HepG2 (cell line): Measurements from ENCODE around the gene ACACB. TPM values are rescaled to one million over a fixed set of nuclear protein-coding genes. Genes with fewer than 3 reads are reported as not detected.

Experiments used
- ATAC-seq: fragments of 200-7000 bp; cut with Tn5 transposase; 3 replicates; pipeline ENCODE4 v1.9.1; 2020; ENCODE audit warnings: mild to moderate bottlenecking, moderate library complexity
- BruUV-seq: library from RNA; stranded (reverse); fragments of 400-500 nt; replicated peaks from 2 replicates; lab custom pipeline; 2021; lab: Mats Ljungman, UMichigan
- CTCF ChIA-PET: fragments of 300-600 bp; formaldehyde crosslinking; extraction: SDS; loops from one replicate; lab custom pipeline; 2021; ENCODE audit warnings: low total read pairs, inconsistent platforms, low intra/inter-chr PET ratio; lab: Yijun Ruan, JAX
- POLR2A ChIA-PET: fragments of 350-600 bp; sonication (Branson Sonifier 250); formaldehyde crosslinking; loops from one replicate; lab custom pipeline; 2020; ENCODE audit warnings: antibody characterized with exemption, inconsistent platforms; lab: Yijun Ruan, JAX
- DNase-seq: peaks from one replicate; pipeline ENCODE4 v3.0.0-alpha.2; 2015; ENCODE audit warnings: low spot score
- FAIRE-seq: peaks from 3 replicates; lab custom pipeline; 2011; peaks lifted over from hg19 to GRCh38; lab: Jason Lieb, UNC
- H2AFZ ChIP-seq: one replicate; pipeline ENCODE4 v1.6.1; 2011; ENCODE audit warnings: low read length, inconsistent platforms
- H3K27ac ChIP-seq: fragments of 300-600 bp; 3 replicates; pipeline ENCODE4 v1.8.0; 2011; ENCODE audit warnings: mixed run types, mild to moderate bottlenecking, mixed read lengths, low read length, inconsistent platforms; ENCODE audit not compliant: insufficient read depth; ENCODE audit errors: extremely low read length
- H3K27me3 ChIP-seq, 2 experiments: fragments of 200-600 bp in 1 of 2; 2 replicates in 1 of 2; 3 replicates in 1 of 2; pipeline versions ENCODE4 v1.6.0 to v1.8.0; 2011; ENCODE audit warnings: low read length in 2 of 2, mild to moderate bottlenecking in 2 of 2, moderate library complexity in 2 of 2, inconsistent platforms in 1 of 2; ENCODE audit not compliant: insufficient read depth in 2 of 2, control insufficient read depth in 1 of 2
- H3K36me3 ChIP-seq, 2 experiments: fragments of 200-600 bp in 1 of 2; replicated peaks in 1 of 2; 2 replicates in 1 of 2; 3 replicates in 1 of 2; pipeline versions ENCODE4 v1.5.1 to v1.8.0; 2011; ENCODE audit warnings: low read length in 2 of 2, inconsistent platforms in 1 of 2; ENCODE audit not compliant: insufficient read depth in 2 of 2, control insufficient read depth in 1 of 2
- H3K4me1 ChIP-seq: 2 replicates; pipeline ENCODE4 v1.5.1; 2012; ENCODE audit warnings: low read length, inconsistent platforms; ENCODE audit not compliant: insufficient read depth
- H3K4me2 ChIP-seq: 2 replicates; pipeline ENCODE4 v1.6.0; 2011; ENCODE audit warnings: low read depth, low read length, inconsistent platforms
- H3K4me3 ChIP-seq, 3 experiments: fragments of 200-600 bp in 1 of 3; sonication (generic), shearing (Covaris generic) in 1 of 3; replicated peaks in 1 of 3; 2 replicates each; pipeline ENCODE4 v1.5.1; 2011 to 2016; ENCODE audit warnings: low read length in 3 of 3, inconsistent platforms in 2 of 3, low read depth in 2 of 3, mild to moderate bottlenecking in 2 of 3, control low read depth in 1 of 3, mixed read lengths in 1 of 3; ENCODE audit not compliant: insufficient read depth in 1 of 3
- H3K79me2 ChIP-seq: one replicate; pipeline ENCODE4 v1.6.1; 2011; ENCODE audit warnings: low read length, inconsistent platforms; ENCODE audit not compliant: insufficient read depth
- H3K9ac ChIP-seq: 2 replicates; pipeline ENCODE4 v1.6.0; 2011; ENCODE audit warnings: mild to moderate bottlenecking, low read depth, low read length, inconsistent platforms; ENCODE audit not compliant: insufficient read depth
- H3K9me3 ChIP-seq: 2 replicates; pipeline ENCODE4 v1.5.1; 2012; ENCODE audit warnings: mild to moderate bottlenecking, low read length
- H4K20me1 ChIP-seq: 2 replicates; pipeline ENCODE4 v1.6.0; 2011; ENCODE audit warnings: inconsistent platforms, mild to moderate bottlenecking, low read length, moderate library complexity; ENCODE audit not compliant: insufficient read depth
- AFF4 ChIP-seq: sonication (generic); formaldehyde crosslinking; IDR thresholded peaks from 2 replicates; pipeline ENCODE4 v1.4.0; 2020; ENCODE audit warnings: missing genetic modification reagents
- ARNT ChIP-seq: fragments of 450-650 bp; IDR thresholded peaks from 2 replicates; pipeline ENCODE4 v1.6.1; 2017
- HNF1A ChIP-seq, 2 experiments: sonication (generic) in 1 of 2; formaldehyde crosslinking in 1 of 2; IDR thresholded peaks; 2 replicates each; pipeline versions ENCODE4 v1.4.0 to v1.6.1; 2016 to 2020; ENCODE audit warnings: borderline replicate concordance in 1 of 2, low read depth in 1 of 2, mild to moderate bottlenecking in 1 of 2, missing genetic modification reagents in 1 of 2
- IKZF4 ChIP-seq: sonication (generic); formaldehyde crosslinking; IDR thresholded peaks from 2 replicates; pipeline ENCODE4 v1.5.1; 2020; ENCODE audit warnings: borderline replicate concordance, mild to moderate bottlenecking, low read depth, missing genetic modification reagents; ENCODE audit errors: not compliant biosample characterization
- JUND ChIP-seq: sonication (generic); formaldehyde crosslinking; IDR thresholded peaks from 2 replicates; pipeline ENCODE4 v1.8.0; 2022; ENCODE audit warnings: mild to moderate bottlenecking, missing genetic modification reagents
- POLR2AphosphoS2 ChIP-seq: IDR thresholded peaks from 2 replicates; pipeline ENCODE4 v1.6.1; 2011; ENCODE audit warnings: low read depth, low read length, improper control_type of control experiment
- RELA ChIP-seq: sonication (generic); formaldehyde crosslinking; IDR thresholded peaks from 2 replicates; pipeline ENCODE4 v1.4.0; 2020; ENCODE audit warnings: missing genetic modification reagents
- RFXANK ChIP-seq: IDR thresholded peaks from 2 replicates; pipeline ENCODE4 v1.6.1; 2016
- SNRNP70 ChIP-seq: fragments of 200-400 bp; formaldehyde crosslinking; IDR thresholded peaks from 2 replicates; pipeline ENCODE4 v1.6.1; 2017; ENCODE audit warnings: mild to moderate bottlenecking, low read depth, low read length, moderate library complexity
- ZFYVE20 ChIP-seq: sonication (generic); formaldehyde crosslinking; IDR thresholded peaks from 2 replicates; pipeline ENCODE4 v1.8.0; 2023; ENCODE audit warnings: low read depth, mild to moderate bottlenecking, moderate library complexity, missing genetic modification reagents, borderline replicate concordance
- ZMYM3 ChIP-seq: sonication (generic); formaldehyde crosslinking; IDR thresholded peaks from 2 replicates; pipeline ENCODE4 v1.5.1; 2020; ENCODE audit warnings: mild to moderate bottlenecking, missing genetic modification reagents
- ZNF670 ChIP-seq: sonication (generic); formaldehyde crosslinking; IDR thresholded peaks from 2 replicates; pipeline ENCODE4 v1.8.0; 2022; ENCODE audit warnings: mild to moderate bottlenecking, missing genetic modification reagents, borderline replicate concordance
- ZNF740 ChIP-seq: sonication (generic); formaldehyde crosslinking; IDR thresholded peaks from 2 replicates; pipeline ENCODE4 v1.4.0; 2020; ENCODE audit warnings: missing genetic modification reagents
- ZNF768 ChIP-seq: sonication (generic); formaldehyde crosslinking; IDR thresholded peaks from 2 replicates; pipeline ENCODE4 v1.4.0; 2020; ENCODE audit warnings: missing genetic modification reagents
- WGBS: methylation state at CpG from one replicate; pipeline ENCODE4 v1.1.6; 2017; ENCODE audit warnings: low lambda C conversion rate; 5-methylcytosine and 5-hydroxymethylcytosine counted together
- in situ Hi-C: cut with HindIII; loops from 2 replicates; pipeline ENCODE4 v1.10.0; 2017; ENCODE audit warnings: low pct_unique_long_range_greater_than_20kb; ENCODE audit not compliant: extremely low pct_ligation_motif_present
- intact Hi-C: fragments of 100-400 bp; cut with micrococcal nuclease; formaldehyde crosslinking; loops from one replicate; pipeline ENCODE4 v1.10.0; 2022; ENCODE audit not compliant: unreplicated experiment
- polyA plus RNA-seq, 8 experiments: library from polyadenylated mRNA; depleted of rRNA in 3 of 8; stranded (reverse) in 7 of 8; unstranded in 1 of 8; fragments of >200 nt; fragmentation: Illumina TruSeq in 4 of 8; extraction: Trizol in 4 of 8; gene quantifications; 2 replicates each; pipeline versions ENCODE4 v1.2.1 to v1.2.3, GENCODE V29; 2011 to 2016; ENCODE audit warnings: low read depth in 4 of 8, missing spikeins in 1 of 8, mixed read lengths in 1 of 8; ENCODE audit not compliant: insufficient read depth in 1 of 8
- total RNA-seq, 5 experiments: library from RNA; depleted of rRNA; stranded (reverse); fragments of >200 nt; fragmentation: Illumina TruSeq; extraction: Trizol; gene quantifications; 2 replicates each; pipeline ENCODE4 v1.2.3, GENCODE V29; 2016; ENCODE audit warnings: low read depth in 1 of 5

The ACACB gene
- total and polyA plus RNA-seq, 2 of the 13 experiments (the other 11 are each of a cell fraction or from before 2014, with no cell fraction given) = 6.2 to 8.6 TPM

- TF ChIP-seq HNF1A (IDR thresholded peaks at IDR 0.05; ENCODE audit: low read depth) = no peak
- TF ChIP-seq HNF1A (CRISPR knock-in tag; IDR thresholded peaks at IDR 0.05; ENCODE audit: borderline replicate concordance) = no peak
- TF ChIP-seq RELA (CRISPR knock-in tag) = no peak
- no peak for TF ChIP-seq ZFYVE20
- TF ChIP-seq ZNF768 (CRISPR knock-in tag) = 0 out of 2 replicates have a peak, but pooled peaks have one; percentile 22
- no peak for TF ChIP-seq ZNF740 (CRISPR knock-in tag)
Observed at GRCh38 chr12:109287811-109288469, 171.6 kb downstream of the ACACB start (continued).

GRCh38 chr12:109288571-109288970 lies 172.2 kb downstream of the ACACB start:
- Histone ChIP-seq H3K9me3 (no peaks in the 10 kb centered on the region), H3K4me1 (no peaks in the 10 kb centered on the region), H4K20me1 (no peaks in the 10 kb centered on the region), H3K9ac (no peak overlapping the region), H3K79me2 (no peaks in the 10 kb centered on the region), H3K4me3 (no peak overlapping the region), H3K4me2 (no peak overlapping the region; the same call in 1 of the 2 replicates), H3K27ac (no peak overlapping the region), H2AFZ (no peak overlapping the region), H3K36me3 (no peaks in the 10 kb centered on the region), H3K27me3 (peaks cover 0 to 4% of the 10 kb centered on the region in 2 experiments; a peak in 1 of 5 replicates)
- WGBS = 10% methylated on average over 1 of the region's 1 CpG
- ATAC-seq (no peak), FAIRE-seq (no peak), DNase-seq (no peak)
- no TSS peak for BruUV-seq
- CTCF ChIA-PET = no interaction called here
- in situ Hi-C loops (no loop called here), intact Hi-C loops (no loop called here)
- POLR2A ChIA-PET = no interaction called here
- TF ChIP-seq SNRNP70 (no peak), RFXANK (CRISPR knock-in tag) (no peak), ARNT (no peak), IKZF4 (CRISPR knock-in tag) (no peak), POLR2AphosphoS2 (no peak), ZMYM3 (0 out of 2 replicates have a peak, but pooled peaks have one; percentile 16), ZNF670 (CRISPR knock-in tag) (no peak), AFF4 (no peak), JUND (no peak)
